Loucy (cell line): ENCODE results near the gene ITGA5.
A peak's percentile ranks its signal among the peaks of the same experiment; 100 is the strongest.

Source experiments
- CTCF ChIP-seq: fragments of 200-600 bp; sonication (generic); conservative IDR thresholded peaks from 2 replicates; pipeline ENCODE4 v1.5.1; 2014; ENCODE audit warnings: mild to moderate bottlenecking, antibody characterized with exemption, low read length
- EZH2phosphoT487 ChIP-seq: fragments of 200-600 bp; IDR thresholded peaks from 2 replicates; pipeline ENCODE4 v1.6.1; 2018; ENCODE audit warnings: antibody characterized with exemption, mild to moderate bottlenecking, moderate library complexity, borderline replicate concordance

- TF ChIP-seq CTCF (peak; percentile 46), EZH2phosphoT487 (no peak)
Observed at GRCh38 chr12:54415221-54415929, 3.7 kb downstream of the ITGA5 start.
